HepG2 (cell line): ENCODE results near the gene GBP1. TPM values are rescaled to one million over a fixed set of nuclear protein-coding genes. Genes with fewer than 3 reads are reported as not detected.

Experiments used
- BORCS8-MEF2B ChIP-seq: sonication (generic); formaldehyde crosslinking; IDR thresholded peaks from 2 replicates; pipeline ENCODE4 v1.8.0; 2022; ENCODE audit warnings: mild to moderate bottlenecking, missing genetic modification reagents
- FOXP1 ChIP-seq, 2 experiments: fragments of 450-650 bp in 1 of 2; IDR thresholded peaks; 2 replicates each; pipeline ENCODE4 v1.6.1; 2017 to 2018; ENCODE audit warnings: antibody characterized with exemption in 1 of 2
- HOXA5 ChIP-seq: sonication (generic); formaldehyde crosslinking; IDR thresholded peaks from 2 replicates; pipeline ENCODE4 v1.4.0; 2020; ENCODE audit warnings: missing genetic modification reagents
- LBX2 ChIP-seq: sonication (generic); formaldehyde crosslinking; IDR thresholded peaks from 2 replicates; pipeline ENCODE4 v1.5.0; 2020; ENCODE audit warnings: missing genetic modification reagents, mild to moderate bottlenecking, borderline replicate concordance
- MLLT10 ChIP-seq: sonication (generic); formaldehyde crosslinking; IDR thresholded peaks from 2 replicates; pipeline ENCODE4 v1.4.0; 2020; ENCODE audit warnings: missing genetic modification reagents
- MYPOP ChIP-seq: sonication (generic); formaldehyde crosslinking; IDR thresholded peaks from 2 replicates; pipeline ENCODE4 v1.8.1; 2023; ENCODE audit warnings: mild to moderate bottlenecking, moderate library complexity, missing genetic modification reagents
- NAIF1 ChIP-seq: sonication (generic); formaldehyde crosslinking; IDR thresholded peaks from 2 replicates; pipeline ENCODE4 v1.5.0; 2020; ENCODE audit warnings: mild to moderate bottlenecking, missing genetic modification reagents, borderline replicate concordance
- PLSCR1 ChIP-seq: sonication (generic); formaldehyde crosslinking; IDR thresholded peaks from 2 replicates; pipeline ENCODE4 v1.5.0; 2020; ENCODE audit warnings: missing genetic modification reagents, mild to moderate bottlenecking, borderline replicate concordance
- REXO4 ChIP-seq: sonication (generic); formaldehyde crosslinking; IDR thresholded peaks from 2 replicates; pipeline ENCODE4 v1.8.0; 2022; ENCODE audit warnings: missing genetic modification reagents, mild to moderate bottlenecking, borderline replicate concordance
- TERF1 ChIP-seq: sonication (generic); formaldehyde crosslinking; IDR thresholded peaks from 2 replicates; pipeline ENCODE4 v1.8.0; 2022; ENCODE audit warnings: mild to moderate bottlenecking, missing genetic modification reagents, moderate library complexity
- TIGD3 ChIP-seq: sonication (generic); formaldehyde crosslinking; IDR thresholded peaks from 2 replicates; pipeline ENCODE4 v1.5.1; 2020; ENCODE audit warnings: mild to moderate bottlenecking, missing genetic modification reagents, borderline replicate concordance
- TRIM22 ChIP-seq: fragments of 450-650 bp; IDR thresholded peaks from 2 replicates; pipeline ENCODE4 v1.6.1; 2017
- ZNF44 ChIP-seq: sonication (generic); formaldehyde crosslinking; IDR thresholded peaks from 2 replicates; pipeline ENCODE4 v1.5.1; 2020; ENCODE audit warnings: mild to moderate bottlenecking, missing genetic modification reagents
- ZNF446 ChIP-seq: sonication (generic); formaldehyde crosslinking; IDR thresholded peaks from 2 replicates; pipeline ENCODE4 v1.5.0; 2020; ENCODE audit warnings: mild to moderate bottlenecking, missing genetic modification reagents
- ZNF576 ChIP-seq: sonication (generic); formaldehyde crosslinking; IDR thresholded peaks from 2 replicates; pipeline ENCODE4 v1.4.0; 2020; ENCODE audit warnings: mild to moderate bottlenecking, missing genetic modification reagents
- ZNF598 ChIP-seq: sonication (generic); formaldehyde crosslinking; IDR thresholded peaks from 2 replicates; pipeline ENCODE4 v1.5.1; 2020; ENCODE audit warnings: mild to moderate bottlenecking, missing genetic modification reagents, borderline replicate concordance
- polyA plus RNA-seq, 8 experiments: library from polyadenylated mRNA; depleted of rRNA in 3 of 8; stranded (reverse) in 7 of 8; unstranded in 1 of 8; fragments of >200 nt; fragmentation: Illumina TruSeq in 4 of 8; extraction: Trizol in 4 of 8; gene quantifications; 2 replicates each; pipeline versions ENCODE4 v1.2.1 to v1.2.3, GENCODE V29; 2011 to 2016; ENCODE audit warnings: low read depth in 4 of 8, missing spikeins in 1 of 8, mixed read lengths in 1 of 8; ENCODE audit not compliant: insufficient read depth in 1 of 8
- total RNA-seq, 5 experiments: library from RNA; depleted of rRNA; stranded (reverse); fragments of >200 nt; fragmentation: Illumina TruSeq; extraction: Trizol; gene quantifications; 2 replicates each; pipeline ENCODE4 v1.2.3, GENCODE V29; 2016; ENCODE audit warnings: low read depth in 1 of 5
- TF ChIP-seq, protein P1 (sequence below): IDR thresholded peaks from 2 replicates; pipeline ENCODE4 v1.6.1; 2012; ENCODE audit warnings: inconsistent platforms
- TF ChIP-seq, protein P2 (sequence below): sonication (generic); formaldehyde crosslinking; IDR thresholded peaks from 2 replicates; pipeline ENCODE4 v1.5.1; 2020; ENCODE audit warnings: mild to moderate bottlenecking, missing genetic modification reagents, moderate library complexity

Gene GBP1
- total and polyA plus RNA-seq, 2 of the 13 experiments (the other 11 are each of a cell fraction or from before 2014, with no cell fraction given): 0.62 to 2.3 TPM

- TF ChIP-seq TERF1 (CRISPR knock-in tag) (no peak), BORCS8-MEF2B (CRISPR knock-in tag) (no peak), FOXP1 (IDR thresholded peaks at IDR 0.05) (peak; percentile 26; the same call in 1 of the 2 replicates), FOXP1 (CRISPR knock-in tag; IDR thresholded peaks at IDR 0.05) (peak; percentile 48; the same call in 1 of the 2 replicates), REXO4 (CRISPR knock-in tag) (no peak), ZNF598 (no peak), LBX2 (CRISPR knock-in tag) (no peak), MYPOP (CRISPR knock-in tag) (no peak), MLLT10 (CRISPR knock-in tag) (no peak), TIGD3 (no peak), TRIM22 (no peak), HOXA5 (CRISPR knock-in tag) (peak; percentile 72), NAIF1 (CRISPR knock-in tag) (no peak), ZNF44 (CRISPR knock-in tag) (no peak), ZNF446 (CRISPR knock-in tag) (no peak), PLSCR1 (CRISPR knock-in tag) (no peak), ZNF576 (CRISPR knock-in tag) (no peak)
- TF ChIP-seq, protein P1, sequence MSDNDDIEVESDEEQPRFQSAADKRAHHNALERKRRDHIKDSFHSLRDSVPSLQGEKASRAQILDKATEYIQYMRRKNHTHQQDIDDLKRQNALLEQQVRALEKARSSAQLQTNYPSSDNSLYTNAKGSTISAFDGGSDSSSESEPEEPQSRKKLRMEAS: peak; percentile 61; the same call in 1 of the 2 replicates
- TF ChIP-seq, protein P2, sequence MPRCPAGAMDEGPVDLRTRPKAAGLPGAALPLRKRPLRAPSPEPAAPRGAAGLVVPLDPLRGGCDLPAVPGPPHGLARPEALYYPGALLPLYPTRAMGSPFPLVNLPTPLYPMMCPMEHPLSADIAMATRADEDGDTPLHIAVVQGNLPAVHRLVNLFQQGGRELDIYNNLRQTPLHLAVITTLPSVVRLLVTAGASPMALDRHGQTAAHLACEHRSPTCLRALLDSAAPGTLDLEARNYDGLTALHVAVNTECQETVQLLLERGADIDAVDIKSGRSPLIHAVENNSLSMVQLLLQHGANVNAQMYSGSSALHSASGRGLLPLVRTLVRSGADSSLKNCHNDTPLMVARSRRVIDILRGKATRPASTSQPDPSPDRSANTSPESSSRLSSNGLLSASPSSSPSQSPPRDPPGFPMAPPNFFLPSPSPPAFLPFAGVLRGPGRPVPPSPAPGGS (CRISPR knock-in tag): no peak
These were observed 19.9 kb downstream of the GBP1 start (continued) for GRCh38 chr1:89044970-89045721.
